ENCODE results near the gene CFAP100.

Gene CFAP100

GRCh38 chr3:126424039-126424717, 29.5 kb downstream of the CFAP100 start:
- FAIRE-seq: no peak

DNA sequence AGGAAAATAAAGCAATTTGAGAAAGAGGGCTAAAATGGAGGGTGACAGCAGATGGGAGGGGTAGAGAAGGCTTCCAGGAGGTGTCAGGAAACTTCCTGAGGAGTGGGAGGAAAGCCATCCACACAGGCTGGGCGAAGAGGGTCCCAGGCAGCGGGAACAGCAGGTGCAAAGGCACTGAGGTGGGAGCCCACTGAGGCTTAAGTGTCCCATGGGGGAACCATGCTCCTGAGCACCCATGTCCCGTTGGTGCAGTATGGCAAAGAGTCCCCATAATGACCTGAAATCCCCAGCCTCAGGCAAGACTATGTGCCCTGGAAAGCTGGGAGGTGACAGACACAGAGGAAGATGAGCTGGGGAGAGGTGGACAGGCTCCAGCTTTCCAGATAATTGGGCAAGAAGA, 30.0 kb downstream of the CFAP100 start:
- FAIRE-seq: no peak

GRCh38 chr3:126431103-126431534, 36.4 kb downstream of the CFAP100 start:
- FAIRE-seq: no peak

DNA sequence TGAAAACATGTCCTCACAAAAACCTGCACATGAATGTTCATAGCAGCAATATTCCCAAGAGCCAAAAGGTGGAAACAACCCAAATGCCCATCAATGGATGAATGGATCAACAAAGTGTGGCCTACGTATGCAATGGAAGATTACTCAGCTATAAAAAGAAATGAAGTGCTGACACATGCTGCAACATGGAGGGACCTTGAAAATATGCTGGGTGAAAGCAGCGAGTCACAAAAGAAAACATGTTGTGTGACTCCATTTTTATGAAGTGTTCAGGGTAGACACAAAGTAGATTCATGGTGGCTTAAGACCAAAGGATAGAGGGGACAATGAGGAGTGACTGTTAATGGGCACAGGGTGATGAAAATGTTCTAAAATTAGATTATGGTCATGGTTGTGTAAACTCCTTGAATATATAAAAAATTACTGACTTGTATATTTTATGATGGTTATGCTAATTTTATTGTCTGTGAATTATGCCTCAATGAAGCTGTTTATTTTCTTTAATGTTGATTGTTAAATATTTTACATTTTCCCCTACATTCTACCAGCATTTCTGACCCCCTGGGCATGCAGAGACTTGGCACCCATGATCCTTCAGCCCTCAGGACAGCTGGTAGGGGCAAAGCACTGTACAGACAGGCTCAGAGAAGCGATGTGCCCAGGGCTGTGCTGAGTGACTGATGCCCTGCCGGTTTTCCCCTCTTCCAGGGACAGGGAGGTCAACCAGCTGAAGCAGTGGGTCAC, 37.8 kb downstream of the CFAP100 start:
- no peak for FAIRE-seq

GRCh38 chr3:126433105-126433430, 38.4 kb downstream of the CFAP100 start:
- FAIRE-seq: no peak

GRCh38 chr3:126433496-126434263, 39.0 kb downstream of the CFAP100 start:
- FAIRE-seq: no peak

- no peak for FAIRE-seq
Measured at GRCh38 chr3:126434264-126434590, 39.5 kb downstream of the CFAP100 start.

DNA sequence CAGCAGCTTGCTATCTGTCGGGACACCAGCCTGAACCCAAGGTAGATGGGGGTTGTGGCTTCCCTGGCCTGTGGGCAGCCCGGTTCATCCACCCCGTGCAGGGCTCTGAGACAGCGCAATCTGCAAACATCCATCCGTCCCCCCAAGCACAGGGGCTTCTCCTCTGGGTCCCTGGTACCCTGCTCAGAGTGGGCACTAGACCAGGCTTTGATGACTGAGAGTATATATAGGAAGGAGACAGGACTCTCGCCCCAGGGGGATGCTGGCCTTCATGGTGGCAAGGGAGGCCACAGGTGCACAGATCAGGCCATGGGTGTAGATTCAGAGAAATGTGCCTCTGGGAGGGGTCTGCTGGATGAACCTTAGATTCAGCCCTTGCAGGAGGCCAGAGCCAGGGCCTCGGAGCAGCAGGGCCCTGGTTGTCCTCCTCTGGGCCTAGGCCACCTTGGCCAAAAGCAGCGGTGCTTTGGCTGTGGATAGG, 40.3 kb downstream of the CFAP100 start:
- FAIRE-seq: no peak

- FAIRE-seq: no peak
Measured at GRCh38 chr3:126435456-126436315, 41.0 kb downstream of the CFAP100 start.

DNA sequence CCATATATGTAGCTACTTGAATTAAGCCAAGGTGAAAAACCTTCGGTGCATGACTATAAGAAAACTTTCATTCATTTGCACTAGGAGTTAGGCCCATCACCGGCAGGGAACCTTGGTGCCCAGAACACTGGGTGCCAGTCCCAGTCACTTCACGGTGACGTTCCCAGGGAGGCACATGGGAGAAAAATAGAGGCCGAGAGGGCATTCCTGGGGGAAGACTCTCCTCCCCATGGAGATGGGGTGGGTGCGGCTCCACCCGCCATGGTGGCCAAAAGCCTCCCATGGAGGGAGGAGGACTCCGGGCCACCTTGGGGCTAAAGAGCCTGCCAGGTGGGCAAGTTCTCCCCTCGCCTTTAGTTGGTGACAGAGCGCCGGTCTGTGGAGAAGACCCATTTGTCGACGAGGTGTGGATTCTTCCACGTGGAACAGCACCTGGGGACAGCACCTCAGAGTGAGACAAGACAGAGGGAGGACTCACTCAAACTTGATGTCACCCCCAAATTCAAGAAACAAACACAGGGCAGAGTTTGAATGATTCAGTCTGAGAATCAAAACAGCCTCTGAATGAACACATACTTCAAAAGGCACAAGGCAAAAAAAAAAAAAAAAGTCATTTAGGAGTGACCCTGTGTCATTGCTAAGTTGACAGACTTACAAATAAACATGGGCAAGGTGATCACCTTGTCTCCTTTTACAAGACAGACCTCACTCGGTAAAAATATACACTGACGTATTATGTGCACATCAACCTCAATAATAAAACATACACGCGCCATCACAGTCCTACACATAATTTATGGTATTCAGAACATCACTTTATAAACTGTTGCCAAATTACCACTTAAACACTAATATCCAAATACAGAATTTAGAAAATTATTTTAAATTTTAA, 42.4 kb downstream of the CFAP100 start:
- no peak for FAIRE-seq

GRCh38 chr3:126438186-126438585, 43.5 kb downstream of the CFAP100 start:
- FAIRE-seq: no peak

GRCh38 chr3:126438746-126439145, 44.0 kb downstream of the CFAP100 start:
- FAIRE-seq: no peak

- FAIRE-seq: no peak
Measured at GRCh38 chr3:126439346-126439967, 44.7 kb downstream of the CFAP100 start.

GRCh38 chr3:126439968-126440708, 45.4 kb downstream of the CFAP100 start:
- no peak for FAIRE-seq

GRCh38 chr3:126440709-126440995, 45.9 kb downstream of the CFAP100 start:
- FAIRE-seq: no peak

GRCh38 chr3:126441256-126441880, 46.7 kb downstream of the CFAP100 start:
- FAIRE-seq: no peak

GRCh38 chr3:126442094-126442855, 47.6 kb downstream of the CFAP100 start:
- FAIRE-seq: no peak

DNA sequence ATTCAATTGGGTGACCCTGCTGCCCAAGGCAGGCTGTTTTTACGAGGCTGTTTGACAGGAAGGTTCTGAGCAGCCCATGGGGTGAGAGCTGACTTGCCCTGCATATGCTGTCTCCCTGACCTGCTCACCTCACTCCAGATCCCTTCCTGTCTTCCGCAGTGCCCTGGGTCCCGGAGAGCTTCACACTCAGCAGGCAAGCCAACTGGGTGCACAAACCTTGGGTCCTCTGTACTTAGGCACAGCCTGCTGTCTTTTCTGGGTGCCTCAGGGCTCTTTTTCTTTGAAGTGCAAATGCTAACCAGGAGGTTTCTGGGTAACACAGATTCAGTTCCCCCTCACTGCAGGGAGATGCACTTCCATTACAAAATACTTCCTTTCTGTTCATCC, 48.1 kb downstream of the CFAP100 start:
- no peak for FAIRE-seq

GRCh38 chr3:126445506-126445905, 50.8 kb downstream of the CFAP100 start:
- FAIRE-seq: no peak

Data from endometrium (tissue), 2 donors.